ENCODE data around the gene WNT4. TPM values are rescaled to one million over a fixed set of nuclear protein-coding genes. Genes with fewer than 3 reads are reported as not detected.

Gene WNT4
- total and polyA plus RNA-seq, 2 of the 8 experiments (the other 6 are each of a cell fraction or from before 2014, with no cell fraction given), result 1.3 to 6.6 TPM

DNA sequence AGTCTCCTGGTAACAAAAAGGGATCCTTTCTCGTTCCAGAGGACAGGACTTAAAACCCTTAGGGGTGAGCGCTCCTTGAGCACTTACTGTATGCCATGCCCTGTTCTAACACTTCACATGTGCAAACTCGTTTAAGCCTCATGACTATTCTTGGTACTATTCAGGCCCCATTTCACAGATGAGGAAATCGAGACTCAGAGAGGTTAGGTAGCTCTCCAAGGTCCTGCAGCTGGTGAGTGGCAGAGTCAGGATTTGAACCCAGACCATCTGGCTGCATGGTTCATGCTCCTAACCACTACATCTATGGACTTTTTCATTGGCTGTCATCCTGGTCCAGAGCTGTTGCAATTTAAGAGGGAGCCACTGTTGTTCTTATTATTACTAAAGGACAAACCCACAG, 46.7 kb upstream of the WNT4 start:
- WGBS, 2 experiments (ENCODE audit: extremely low coverage in 1 of 2, insufficient coverage in 1 of 2, insufficient read length in 1 of 2, insufficient replicate concordance in 2 of 2, low coverage in 1 of 2, low lambda C conversion rate in 2 of 2, missing lambda C conversion rate in 1 of 2), result 88% methylated on average over 4 of the region's 4 CpGs; no CpG with 5 or more reads in 1 of the 2 experiments
- FAIRE-seq, result no peak
- H3K9ac ChIP-seq (replicated peaks in 1 of 4; ENCODE audit: extremely low read depth in 1 of 4, low read depth in 3 of 4, low read length in 3 of 4), result no peak overlapping the region
- TF ChIP-seq EZH2 (IDR thresholded peaks at IDR 0.05; ENCODE audit: low read depth, low read length, severe bottlenecking) (no peak), SP4 (IDR thresholded peaks at IDR 0.05; ENCODE audit: low read length) (no peak), POU5F1 (IDR thresholded peaks at IDR 0.05; ENCODE audit: low read depth, low read length) (no peak), SP1 (IDR thresholded peaks at IDR 0.05; ENCODE audit: low read depth, low read length) (no peak), BACH1 (IDR thresholded peaks at IDR 0.05; ENCODE audit: low read length) (no peak)
- TF ChIP-seq, protein P1, sequence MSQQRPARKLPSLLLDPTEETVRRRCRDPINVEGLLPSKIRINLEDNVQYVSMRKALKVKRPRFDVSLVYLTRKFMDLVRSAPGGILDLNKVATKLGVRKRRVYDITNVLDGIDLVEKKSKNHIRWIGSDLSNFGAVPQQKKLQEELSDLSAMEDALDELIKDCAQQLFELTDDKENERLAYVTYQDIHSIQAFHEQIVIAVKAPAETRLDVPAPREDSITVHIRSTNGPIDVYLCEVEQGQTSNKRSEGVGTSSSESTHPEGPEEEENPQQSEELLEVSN (IDR thresholded peaks at IDR 0.05), result no peak
- TF ChIP-seq, protein P2, sequence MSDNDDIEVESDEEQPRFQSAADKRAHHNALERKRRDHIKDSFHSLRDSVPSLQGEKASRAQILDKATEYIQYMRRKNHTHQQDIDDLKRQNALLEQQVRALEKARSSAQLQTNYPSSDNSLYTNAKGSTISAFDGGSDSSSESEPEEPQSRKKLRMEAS (IDR thresholded peaks at IDR 0.05), result no peak

More for the DNA sequence above, 46.7 kb upstream of the WNT4 start:
- H4K20me1 ChIP-seq (replicated peaks in 1 of 2; ENCODE audit: control insufficient read depth in 1 of 2, insufficient read depth in 2 of 2, low read length in 2 of 2), result no peaks in the 10 kb centered on the region
- no peak overlapping the region for H4K91ac ChIP-seq (replicated peaks; ENCODE audit: insufficient read length, low read length)
- no peaks in the 10 kb centered on the region for H3K36me3 ChIP-seq (ENCODE audit: control insufficient read depth in 2 of 4, insufficient read depth in 4 of 4, low read length in 3 of 4)
- H3K4ac ChIP-seq (replicated peaks; ENCODE audit: insufficient read length, low read depth, low read length), result no peak overlapping the region
- H3K27me3 ChIP-seq (replicated peaks in 1 of 4; ENCODE audit: control insufficient read depth in 3 of 4, extremely low read depth in 1 of 4, insufficient read depth in 3 of 4, low read length in 3 of 4), result no peaks in the 10 kb centered on the region
- H2BK20ac ChIP-seq (ENCODE audit: low read length), result no peak overlapping the region
- DNase-seq (ENCODE audit: low read depth in 1 of 2, low spot score in 2 of 2), result no peak
- H2AK5ac ChIP-seq (ENCODE audit: low read depth, low read length), result no peak overlapping the region
- no peak overlapping the region for H3K23ac ChIP-seq (ENCODE audit: insufficient read length)
- ChIA-PET CTCF (ENCODE audit: partially characterized antibody) (interaction anchor here (1.7 to 2.0 kb wide), 2 partner anchors 13 to 84 kb away, joined by 4 to 5 read pairs; no protein-coding TSS in a partner anchor), POLR2A (ENCODE audit: partially characterized antibody) (no interaction called here)
- H2BK120ac ChIP-seq (replicated peaks; ENCODE audit: low read depth, low read length), result no peak overlapping the region
- no peak overlapping the region for H2BK12ac ChIP-seq (ENCODE audit: low read depth, low read length)
- peaks cover 0 to 2% (median 0%) of the 10 kb centered on the region in 4 experiments; a peak in 1 of 7 replicates for H3K4me1 ChIP-seq (replicated peaks in 1 of 4; ENCODE audit: control insufficient read depth in 3 of 4, insufficient read depth in 4 of 4, low read length in 3 of 4)
- H3K4me3 ChIP-seq (ENCODE audit: extremely low read depth in 1 of 4, insufficient read depth in 2 of 4, low read depth in 3 of 4, low read length in 4 of 4), result no peak overlapping the region
- no peak overlapping the region for H2BK15ac ChIP-seq (ENCODE audit: low read length)
- no peaks in the 10 kb centered on the region for H3K79me2 ChIP-seq (ENCODE audit: control insufficient read depth in 1 of 2, insufficient read depth in 2 of 2, low read length in 2 of 2)
- no peaks in the 10 kb centered on the region for H3K9me3 ChIP-seq (ENCODE audit: insufficient read depth in 2 of 2, low read depth in 1 of 2, low read length in 1 of 2)
- no peak overlapping the region for H3K27ac ChIP-seq (ENCODE audit: low read depth, low read length)
- H4K8ac ChIP-seq (ENCODE audit: extremely low read depth, insufficient read depth, low read length), result no peak overlapping the region
- no peak overlapping the region for H3K4me2 ChIP-seq (ENCODE audit: insufficient read depth in 1 of 2, low read depth in 2 of 2, low read length in 2 of 2)
- H2AFZ ChIP-seq (ENCODE audit: low read length), result no peak overlapping the region
- no peak overlapping the region for H3K18ac ChIP-seq (ENCODE audit: extremely low read depth, low read length)
- no peak overlapping the region for H4K5ac ChIP-seq (ENCODE audit: insufficient read length, low read depth, low read length)
- H3K14ac ChIP-seq (ENCODE audit: insufficient read length), result no peak overlapping the region
- no peaks in the 10 kb centered on the region; the same call in 1 of the 2 replicates for H3K23me2 ChIP-seq (ENCODE audit: low read depth, low read length)
- no peak overlapping the region for H3K56ac ChIP-seq (replicated peaks; ENCODE audit: insufficient read length, low read depth, low read length)
- H3K79me1 ChIP-seq (ENCODE audit: low read depth, low read length), result no peaks in the 10 kb centered on the region
- H2BK5ac ChIP-seq (ENCODE audit: low read depth, low read length), result no peak overlapping the region
